Measurements from ENCODE around the gene MCRIP2.

The MCRIP2 gene

GRCh38 chr16:616733-617586 lies 24.7 kb upstream of the MCRIP2 start:
- no peak for DNase-seq (ENCODE audit: low spot score)

- DNase-seq (ENCODE audit: low spot score), result no peak
Observed at GRCh38 chr16:617855-618254, 23.8 kb upstream of the MCRIP2 start.

- DNase-seq (ENCODE audit: low spot score), result no peak
Observed at GRCh38 chr16:619476-620100, 22.0 kb upstream of the MCRIP2 start.

- no peak for DNase-seq (ENCODE audit: low spot score)
Observed at GRCh38 chr16:620700-621525, 20.7 kb upstream of the MCRIP2 start.

- no peak for DNase-seq (ENCODE audit: low spot score)
Observed at GRCh38 chr16:621526-622105, 20.0 kb upstream of the MCRIP2 start.

GRCh38 chr16:622920-623280 lies 18.7 kb upstream of the MCRIP2 start:
- no peak for DNase-seq (ENCODE audit: low spot score)

- DNase-seq (ENCODE audit: low spot score), result no peak
Observed at GRCh38 chr16:624526-625070, 17.0 kb upstream of the MCRIP2 start.

- DNase-seq (ENCODE audit: low spot score), result no peak
Observed at GRCh38 chr16:625117-625976, 16.3 kb upstream of the MCRIP2 start.

- no peak for DNase-seq (ENCODE audit: low spot score)
Observed at GRCh38 chr16:625977-626765, 15.5 kb upstream of the MCRIP2 start.

- DNase-seq (ENCODE audit: low spot score), result no peak
Observed at GRCh38 chr16:626787-627453, 14.7 kb upstream of the MCRIP2 start.

GRCh38 chr16:627454-628239 lies 14.0 kb upstream of the MCRIP2 start:
- no peak for DNase-seq (ENCODE audit: low spot score)

GRCh38 chr16:628321-629061 lies 13.1 kb upstream of the MCRIP2 start:
- no peak for DNase-seq (ENCODE audit: low spot score)

- no peak for DNase-seq (ENCODE audit: low spot score)
Observed at GRCh38 chr16:629185-629832, 12.3 kb upstream of the MCRIP2 start.

- DNase-seq (ENCODE audit: low spot score), result no peak
Observed at GRCh38 chr16:629833-630248, 11.8 kb upstream of the MCRIP2 start.

- DNase-seq (ENCODE audit: low spot score), result no peak
Observed at GRCh38 chr16:630249-630814, 11.3 kb upstream of the MCRIP2 start.

GRCh38 chr16:630815-631405 lies 10.7 kb upstream of the MCRIP2 start, which contains the start of gene WFIKKN1:
Gene WFIKKN1, plus strand, starts transcription at chr16:630985. Its CDS starts 269 bp downstream, at chr16:631254.
- no peak for DNase-seq (ENCODE audit: low spot score)

Measured in SW480 (cell line).